ENCODE results near the gene AFDN.

Gene AFDN

DNA sequence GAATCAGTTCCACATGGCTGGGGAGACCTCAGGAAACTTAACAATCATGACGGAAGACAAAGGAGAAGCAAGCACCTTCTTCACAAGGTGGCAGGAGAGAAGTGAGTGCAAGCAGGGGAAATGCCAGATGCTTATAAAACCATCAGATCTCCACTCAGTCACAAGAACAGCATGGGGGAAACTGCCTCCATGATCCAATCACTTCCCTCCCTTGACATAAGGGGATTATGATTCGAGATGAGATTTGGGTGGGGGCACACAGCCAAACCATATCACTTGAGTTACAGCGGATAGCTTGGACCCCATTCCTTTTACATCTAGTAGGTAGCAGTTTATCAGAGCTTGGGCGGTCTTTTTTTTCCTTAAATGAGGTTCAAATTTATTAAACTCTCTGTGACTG lies 19.1 kb downstream of the AFDN start:
- no peak for DNase-seq

DNA sequence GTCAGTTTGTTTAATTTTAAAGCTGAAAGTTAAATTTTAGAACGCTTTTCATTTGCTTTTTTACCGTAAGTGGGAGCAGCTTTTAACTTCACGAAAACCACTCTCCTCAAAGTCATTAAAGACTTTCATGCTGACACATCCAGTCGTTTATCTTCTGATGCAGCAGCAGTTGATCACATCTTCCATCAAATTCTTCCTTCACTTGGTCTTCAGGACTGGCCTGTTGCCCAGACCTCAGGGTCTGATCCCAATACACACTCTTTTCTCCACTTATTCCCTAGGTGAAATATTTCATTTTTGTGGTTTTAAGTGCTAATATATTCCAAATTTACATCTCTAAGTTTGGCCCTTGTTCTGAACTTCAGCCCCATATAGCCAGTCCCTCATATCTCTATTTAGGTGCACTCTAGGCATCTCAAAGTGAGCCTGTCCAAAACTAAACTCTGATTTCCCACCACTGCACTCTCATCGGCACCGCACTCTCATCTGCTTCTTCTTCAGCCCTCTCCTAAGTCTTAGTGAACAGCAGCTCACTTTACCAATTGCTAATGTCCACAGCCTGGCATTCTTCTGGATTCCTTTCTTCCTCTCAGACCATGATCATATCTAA lies 20.4 kb downstream of the AFDN start:
- no peak for DNase-seq

DNA sequence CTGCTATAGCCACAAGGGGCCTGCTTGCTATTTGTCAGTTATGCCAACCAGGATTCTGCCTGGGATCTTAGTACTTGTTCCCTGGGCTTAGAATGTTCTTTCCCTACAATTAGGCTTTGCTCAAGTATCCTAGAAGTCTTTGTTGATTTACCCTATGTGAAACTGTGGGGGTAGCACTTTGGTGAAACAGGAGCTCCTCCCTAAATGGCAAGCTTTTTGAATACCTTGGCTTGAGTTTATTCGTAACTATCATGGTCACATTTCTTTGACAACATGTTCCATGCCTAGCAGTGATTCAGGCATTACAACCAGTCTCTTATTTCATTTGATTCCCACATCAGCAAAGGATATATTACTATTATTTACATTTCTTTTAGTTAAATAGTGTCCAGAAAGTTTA lies 21.2 kb downstream of the AFDN start:
- DNase-seq: no peak

- no peak for DNase-seq
These were observed 22.1 kb downstream of the AFDN start for GRCh38 chr6:167848783-167849182.

DNA sequence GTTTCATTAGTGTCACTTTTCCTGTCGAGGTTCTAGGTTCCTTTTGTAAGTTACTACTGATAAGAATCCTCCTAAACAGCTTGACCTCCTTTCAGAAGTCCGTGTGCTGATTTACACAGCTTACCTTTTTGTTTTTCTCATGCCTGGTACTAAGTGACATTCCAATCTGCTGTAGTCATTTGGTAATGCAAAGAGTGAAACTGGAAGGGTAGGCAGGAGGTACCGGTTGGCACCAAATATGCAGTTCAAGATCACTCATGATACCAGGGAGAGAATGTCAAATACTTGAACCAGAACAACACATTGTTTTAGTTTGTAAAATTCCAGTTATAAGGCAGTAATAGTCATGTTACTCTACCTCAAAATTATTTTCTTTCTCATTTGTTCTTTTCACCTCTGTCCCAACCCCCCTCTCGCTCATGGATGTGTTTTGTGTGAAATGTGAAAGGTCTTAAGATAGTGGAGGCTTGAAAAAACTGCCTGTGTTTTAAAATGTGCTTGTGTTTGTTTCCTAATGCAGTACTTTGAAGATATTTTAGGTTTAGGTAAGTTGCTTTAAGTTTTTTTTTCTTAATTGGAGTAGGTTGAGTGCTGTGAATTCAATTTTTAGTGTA lies 23.2 kb downstream of the AFDN start:
- DNase-seq: no peak

DNA sequence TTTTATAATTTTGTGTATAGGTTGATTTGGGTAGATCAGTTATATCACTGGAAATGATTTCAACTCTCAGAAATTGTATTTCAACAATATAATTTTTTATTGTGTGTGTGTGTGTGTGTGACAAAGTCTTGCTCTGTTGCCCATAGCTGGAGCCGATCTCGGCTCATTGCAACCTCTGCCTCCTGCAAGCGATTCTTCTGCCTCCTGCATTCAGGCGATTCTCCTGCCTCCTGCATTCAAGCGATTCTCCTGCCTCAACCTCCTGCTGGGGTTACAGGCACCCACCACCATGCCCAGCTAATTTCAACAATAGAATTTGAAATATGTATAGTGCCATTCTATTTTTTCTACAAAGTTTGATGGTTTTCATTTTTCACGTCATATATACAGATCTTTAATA lies 24.1 kb downstream of the AFDN start:
- DNase-seq: no peak

- DNase-seq: no peak
These were observed 24.8 kb downstream of the AFDN start for GRCh38 chr6:167851370-167851952.

- no peak for DNase-seq
These were observed 29.2 kb downstream of the AFDN start for GRCh38 chr6:167855825-167856425.

DNA sequence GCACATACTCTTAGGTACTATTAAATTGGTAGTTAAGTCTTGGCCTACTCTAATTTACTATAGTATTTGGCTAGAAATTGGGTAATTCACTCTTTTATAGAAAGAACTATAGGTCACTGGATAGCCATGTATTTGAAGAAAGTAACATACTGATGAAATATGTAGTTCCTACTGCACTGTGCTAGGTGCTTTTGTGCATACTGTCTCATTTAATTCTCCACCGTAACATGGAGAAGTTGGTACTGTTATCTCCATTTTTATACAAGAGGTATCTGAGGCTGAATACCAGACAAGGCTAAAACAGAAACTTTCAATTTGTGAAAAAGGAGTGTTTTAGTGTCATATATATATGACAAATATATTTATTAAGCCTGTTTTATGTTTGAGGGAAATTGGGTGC lies 29.8 kb downstream of the AFDN start:
- no peak for DNase-seq

DNA sequence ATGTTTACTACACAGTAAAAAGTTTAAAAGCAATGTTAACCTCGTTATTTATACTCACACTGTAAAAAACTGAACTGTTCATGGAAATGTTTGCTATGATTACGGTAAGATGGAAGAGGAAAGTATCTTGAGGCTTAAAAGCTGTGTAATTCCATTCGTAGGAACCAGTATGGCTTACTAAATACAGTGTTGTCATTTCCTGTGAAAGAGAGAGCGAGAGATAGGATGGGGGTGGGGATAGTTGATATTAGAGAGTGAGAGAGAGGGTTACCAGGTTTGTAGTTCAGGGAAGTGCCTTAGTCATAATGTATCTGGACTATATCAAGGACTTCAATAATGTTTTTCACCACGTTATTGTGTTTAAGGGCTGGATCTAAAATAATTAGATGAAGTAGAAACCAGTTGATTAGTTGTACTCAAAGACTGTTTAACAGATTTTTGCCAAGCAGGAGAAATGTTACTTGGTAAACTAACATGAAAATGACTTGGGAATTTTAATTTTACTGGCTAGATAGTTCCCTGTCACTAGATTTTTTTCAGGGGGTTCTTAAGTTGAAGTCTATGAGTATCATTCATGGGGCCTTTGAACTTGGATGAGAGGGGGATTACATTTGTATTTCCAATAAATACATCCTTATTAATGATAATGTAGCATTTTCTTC lies 30.4 kb downstream of the AFDN start:
- no peak for DNase-seq

DNA sequence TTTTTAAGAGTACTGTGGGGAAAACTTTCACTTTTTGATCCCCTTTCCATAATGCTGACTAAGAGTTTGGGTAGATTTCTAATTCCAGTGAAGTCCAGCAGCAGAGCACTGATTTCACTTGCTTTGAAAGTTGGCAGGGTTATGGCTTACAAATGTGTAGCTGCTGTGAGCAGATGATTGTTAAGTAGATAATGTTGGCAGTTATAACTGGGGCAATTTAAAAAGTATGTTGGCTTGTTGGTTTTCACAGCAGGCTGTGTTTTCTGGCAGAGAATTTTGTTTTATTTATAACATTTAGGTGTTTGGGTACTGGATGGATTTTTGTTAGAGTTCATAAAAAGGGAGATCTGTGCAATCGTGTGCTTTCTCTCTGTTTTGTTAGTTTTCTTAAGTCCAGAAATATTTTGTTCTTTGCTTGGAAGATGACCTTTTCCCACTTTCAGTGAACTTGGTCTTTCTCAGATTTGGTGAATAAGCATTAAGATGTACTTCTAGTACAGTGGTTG lies 31.4 kb downstream of the AFDN start:
- DNase-seq: peak; percentile 16

- DNase-seq: no peak
These were observed 32.3 kb downstream of the AFDN start for GRCh38 chr6:167858842-167859664.

DNA sequence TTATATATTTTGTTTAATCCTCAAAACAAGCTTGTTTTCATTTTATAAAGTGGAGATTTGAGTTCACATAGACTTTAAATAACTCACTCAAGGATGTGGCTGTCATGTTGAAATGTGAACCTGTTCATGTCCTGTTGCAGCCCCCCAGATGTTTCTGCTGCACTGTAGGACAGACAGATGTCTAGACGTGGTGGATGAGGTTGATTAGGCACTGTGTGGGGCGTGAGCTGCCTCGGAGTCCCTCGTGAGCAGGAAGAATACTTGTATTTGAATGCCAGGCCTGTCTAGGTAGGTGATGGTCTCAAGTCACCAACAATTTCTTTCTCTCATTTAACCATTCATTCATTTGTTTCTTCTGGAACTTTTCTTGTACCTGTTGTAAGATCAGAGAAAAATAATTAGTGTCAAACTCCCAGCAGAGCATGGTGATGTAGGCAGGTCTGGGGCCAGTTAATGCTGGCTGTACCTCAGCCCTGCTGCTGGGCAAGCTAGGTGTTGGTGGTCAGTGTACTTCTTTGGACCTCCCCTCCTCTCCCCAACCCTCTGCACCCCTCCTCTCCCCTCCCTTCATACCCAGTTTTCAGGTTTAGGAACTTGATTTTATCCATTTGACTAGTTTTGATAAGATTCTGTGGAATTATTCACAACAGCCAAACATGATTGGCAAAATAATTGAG lies 34.0 kb downstream of the AFDN start:
- DNase-seq: no peak

DNA sequence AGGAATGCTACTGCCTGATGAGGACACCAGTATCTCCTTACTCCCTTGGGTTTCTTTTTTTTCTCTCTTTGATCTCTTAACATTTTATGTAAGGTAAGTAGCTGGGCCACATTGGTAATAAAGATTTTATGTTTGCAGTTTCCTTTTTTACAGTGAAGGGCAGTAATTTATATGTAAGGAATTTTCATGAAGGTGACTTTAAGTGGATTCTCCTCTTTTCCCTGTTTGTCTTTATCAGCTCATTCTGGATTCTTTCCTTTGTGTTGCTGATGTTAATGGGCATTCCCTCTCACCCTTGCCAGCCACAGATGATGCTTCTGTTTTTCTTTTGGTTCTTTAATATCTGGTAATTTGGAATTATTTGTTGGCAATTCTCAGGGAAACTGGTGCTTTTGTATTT lies 34.7 kb downstream of the AFDN start:
- no peak for DNase-seq

- DNase-seq: no peak
These were observed 37.2 kb downstream of the AFDN start for GRCh38 chr6:167863897-167864296.

GRCh38 chr6:167866642-167867041 lies 39.9 kb downstream of the AFDN start:
- no peak for DNase-seq

DNA sequence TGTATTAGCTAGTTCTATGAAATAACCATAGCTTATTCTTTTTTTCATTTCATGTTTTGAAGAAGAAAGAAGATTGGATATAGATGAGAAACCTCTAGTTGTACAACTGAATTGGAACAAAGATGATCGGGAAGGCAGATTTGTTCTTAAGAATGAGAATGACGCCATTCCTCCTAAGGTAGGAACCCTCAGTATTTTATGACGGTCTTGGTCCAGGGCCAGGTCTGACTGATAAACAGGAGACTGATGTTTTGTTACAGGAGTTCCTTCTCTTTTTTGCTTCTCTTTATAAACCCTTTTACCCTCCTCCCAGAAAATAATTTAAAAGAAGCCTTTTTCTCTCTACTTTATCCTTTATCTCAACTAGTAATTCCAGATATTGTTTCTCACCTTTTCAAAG lies 43.6 kb downstream of the AFDN start:
- no peak for DNase-seq

DNA sequence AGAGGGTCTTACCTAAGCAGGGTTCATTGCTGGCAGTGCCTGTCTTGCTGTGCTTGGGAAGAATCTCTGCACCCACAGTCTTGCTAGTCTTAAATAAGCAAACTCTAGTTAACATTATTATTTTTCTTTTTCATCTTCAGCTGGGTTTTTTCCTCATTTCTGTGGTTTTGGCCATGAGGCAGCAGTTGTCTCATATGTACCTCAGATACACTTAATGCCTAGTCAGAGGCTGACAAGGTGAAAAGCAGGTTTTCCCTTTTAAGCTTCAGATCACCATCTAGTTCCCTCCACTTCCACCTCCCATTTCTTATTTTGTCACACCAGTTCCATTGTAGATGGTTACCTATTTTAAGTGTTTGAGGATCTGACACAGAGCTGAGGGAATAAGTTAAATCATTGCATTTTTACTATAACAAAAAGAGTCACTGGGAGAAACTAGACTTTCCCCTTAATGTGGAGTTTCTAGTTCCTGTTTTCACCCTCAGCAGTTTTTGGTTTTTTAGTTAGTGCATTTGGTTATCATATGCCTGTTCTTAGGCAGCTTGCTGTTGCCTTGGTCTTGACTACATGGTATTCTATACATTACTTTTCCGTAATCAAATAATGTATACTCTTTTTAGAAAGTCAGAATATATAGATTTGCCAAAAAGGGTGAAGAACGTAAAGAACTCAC lies 46.0 kb downstream of the AFDN start:
- no peak for DNase-seq

DNA sequence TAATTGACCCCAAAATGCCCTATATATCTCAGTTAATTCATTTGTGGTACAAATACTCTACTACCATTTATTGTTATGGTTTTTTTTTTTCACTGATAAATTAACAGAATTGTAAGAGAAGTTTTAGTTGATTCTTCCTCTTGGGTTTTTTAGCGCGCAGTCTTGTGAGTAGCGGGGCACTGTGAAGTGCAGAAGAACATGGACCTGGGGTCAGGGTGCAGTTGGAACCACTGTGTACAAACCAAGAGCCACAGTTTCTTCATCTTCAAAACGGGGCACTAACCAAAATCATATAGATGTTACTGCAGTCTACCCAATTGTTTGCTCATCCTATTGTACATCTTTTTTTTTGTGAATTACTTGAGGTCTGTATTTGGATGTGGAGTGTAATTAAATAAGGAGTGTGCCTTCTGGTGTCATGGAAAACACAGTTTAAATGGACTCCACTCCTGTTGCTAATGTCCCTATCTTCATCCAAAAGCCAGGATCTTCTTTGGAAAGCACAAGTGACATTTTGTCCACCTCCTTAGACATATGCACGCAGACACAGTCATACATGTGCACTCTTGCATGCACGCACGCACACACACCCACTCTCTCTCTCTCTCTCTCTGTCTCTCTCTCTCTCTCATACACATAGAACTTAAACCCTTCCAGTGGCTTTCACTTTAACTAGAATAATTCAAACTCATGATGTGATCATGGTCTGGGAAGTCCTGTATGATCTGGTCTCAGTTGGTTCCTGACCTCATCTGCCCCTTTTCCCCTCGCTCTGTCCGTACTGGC lies 51.5 kb downstream of the AFDN start:
- DNase-seq: no peak

GRCh38 chr6:167879612-167880011 lies 52.9 kb downstream of the AFDN start:
- DNase-seq: no peak

DNA sequence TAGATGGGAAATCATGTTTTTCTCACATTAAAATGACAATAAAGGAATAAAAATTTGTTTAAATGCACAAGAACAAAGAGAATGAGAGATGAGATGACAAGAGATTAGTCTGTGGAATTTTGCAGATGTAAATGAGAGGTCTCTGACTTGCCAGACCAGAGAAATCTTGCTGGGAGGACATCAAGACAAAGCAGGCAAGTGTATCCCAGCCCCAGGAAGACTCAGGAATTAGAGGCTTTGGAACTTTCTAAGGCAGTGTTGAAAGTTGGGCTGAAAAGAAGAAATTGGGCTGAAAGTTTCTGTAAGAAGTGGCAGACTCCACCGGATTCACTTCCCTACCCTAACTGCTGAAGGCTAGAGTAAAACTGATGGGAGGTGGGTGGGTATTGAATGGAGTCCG lies 54.6 kb downstream of the AFDN start:
- no peak for DNase-seq

Data from NCI-H69 (cell line).